ENCODE results near the gene ARFGAP1.

GRCh38 chr20:63226042-63226943 is 46.3 kb upstream of the ARFGAP1 start:
- TF ChIP-seq CTCF (IDR thresholded peaks at IDR 0.05; ENCODE audit: insufficient read depth, low read depth, low read length) (no peak), EZH2 (IDR thresholded peaks at IDR 0.05; ENCODE audit: insufficient read depth, low read length) (no peak)
